ENCODE measurements around the gene KIFAP3.
A peak's percentile ranks its signal among the peaks of the same experiment; 100 is the strongest.
"Not testable (repeated sequence)": the region's sequence is repeated elsewhere in the genome, so short reads cannot be mapped to it uniquely, and the experiment has no call there.

KIFAP3 gene

GRCh38 chr1:170074250-170075157 is at the start of gene KIFAP3:
TSS of gene KIFAP3 (minus strand) at chr1:170074695. CDS start at chr1:170074467, 228 bp downstream.
- TF ChIP-seq CTCF (IDR thresholded peaks at IDR 0.05; ENCODE audit: insufficient read depth, low read length, poor library complexity, severe bottlenecking) = peak; percentile 66
- Histone ChIP-seq H3K4me3 (replicated peaks; ENCODE audit: low read depth, low read length) (peak within 1 kb of the TSS; percentile 79), H3K36me3 (ENCODE audit: control insufficient read depth, insufficient read depth, low read length) (no peaks in the 10 kb centered on the region), H3K27me3 (replicated peaks; ENCODE audit: control insufficient read depth, insufficient read depth, low read length) (no peaks in the 10 kb centered on the region)
- peak; percentile 98 for DNase-seq (ENCODE audit: extremely low read depth, insufficient read length)

GRCh38 chr1:170122366-170122765 is 47.9 kb upstream of the KIFAP3 start:
- Histone ChIP-seq H3K4me3 (replicated peaks; ENCODE audit: low read depth, low read length) (no peak overlapping the region), H3K27me3 (replicated peaks; ENCODE audit: control insufficient read depth, insufficient read depth, low read length) (no peaks in the 10 kb centered on the region), H3K36me3 (ENCODE audit: control insufficient read depth, insufficient read depth, low read length) (no peaks in the 10 kb centered on the region)
- no peak for TF ChIP-seq CTCF (IDR thresholded peaks at IDR 0.05; ENCODE audit: insufficient read depth, low read length, poor library complexity, severe bottlenecking)
- no peak for DNase-seq (ENCODE audit: extremely low read depth, insufficient read length)

GRCh38 chr1:170114906-170115305 is 40.4 kb upstream of the KIFAP3 start:
- H3K27me3 ChIP-seq (replicated peaks; ENCODE audit: control insufficient read depth, insufficient read depth, low read length) = no peaks in the 10 kb centered on the region
- H3K36me3 ChIP-seq (ENCODE audit: control insufficient read depth, insufficient read depth, low read length) = no peaks in the 10 kb centered on the region
- DNase-seq (ENCODE audit: extremely low read depth, insufficient read length) = no peak
- no peak for TF ChIP-seq CTCF (IDR thresholded peaks at IDR 0.05; ENCODE audit: insufficient read depth, low read length, poor library complexity, severe bottlenecking)
- no peak overlapping the region for H3K4me3 ChIP-seq (replicated peaks; ENCODE audit: low read depth, low read length)

GRCh38 chr1:170113140-170113539 is 38.6 kb upstream of the KIFAP3 start:
- H3K36me3 ChIP-seq (ENCODE audit: control insufficient read depth, insufficient read depth, low read length); H3K27me3 ChIP-seq (replicated peaks; ENCODE audit: control insufficient read depth, insufficient read depth, low read length); DNase-seq (ENCODE audit: extremely low read depth, insufficient read length); H3K4me3 ChIP-seq (replicated peaks; ENCODE audit: low read depth, low read length): not testable (repeated sequence)

GRCh38 chr1:170097449-170097948 is 23.0 kb upstream of the KIFAP3 start:
- no peak overlapping the region for H3K4me3 ChIP-seq (replicated peaks; ENCODE audit: low read depth, low read length)
- no peak for TF ChIP-seq CTCF (IDR thresholded peaks at IDR 0.05; ENCODE audit: insufficient read depth, low read length, poor library complexity, severe bottlenecking)
- no peak for DNase-seq (ENCODE audit: extremely low read depth, insufficient read length)
- H3K27me3 ChIP-seq (replicated peaks; ENCODE audit: control insufficient read depth, insufficient read depth, low read length) = no peaks in the 10 kb centered on the region
- H3K36me3 ChIP-seq (ENCODE audit: control insufficient read depth, insufficient read depth, low read length) = no peaks in the 10 kb centered on the region

- DNase-seq (ENCODE audit: extremely low read depth, insufficient read length) = no peak
Observed at GRCh38 chr1:170096806-170097340, 22.4 kb upstream of the KIFAP3 start.

More at GRCh38 chr1:170096806-170097340, 22.4 kb upstream of the KIFAP3 start:
- Histone ChIP-seq H3K4me3 (replicated peaks; ENCODE audit: low read depth, low read length) (no peak overlapping the region), H3K36me3 (ENCODE audit: control insufficient read depth, insufficient read depth, low read length) (no peaks in the 10 kb centered on the region), H3K27me3 (replicated peaks; ENCODE audit: control insufficient read depth, insufficient read depth, low read length) (no peaks in the 10 kb centered on the region)
- no peak for TF ChIP-seq CTCF (IDR thresholded peaks at IDR 0.05; ENCODE audit: insufficient read depth, low read length, poor library complexity, severe bottlenecking)

All from GM06990 (cell line).